ENCODE data around the gene APBB1IP.

DNA sequence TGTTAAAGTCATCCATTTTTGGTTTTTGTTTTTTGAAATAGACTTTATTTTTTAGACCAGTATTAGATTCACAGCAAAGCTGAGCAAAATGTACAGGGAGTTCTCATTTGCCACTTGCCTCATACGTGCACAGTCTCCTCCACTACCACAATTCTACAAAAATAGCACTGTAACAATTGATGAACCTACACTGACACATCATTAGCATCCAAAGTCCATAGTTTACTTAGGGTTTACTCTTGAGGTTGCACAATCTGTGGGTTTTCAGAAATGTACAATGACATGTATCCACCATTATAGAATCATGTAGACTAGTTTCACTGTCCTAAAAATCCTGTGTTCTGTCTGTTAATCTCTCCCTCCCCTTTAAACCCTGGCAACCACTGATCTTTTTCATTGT is 133.5 kb downstream of the APBB1IP start:
- TF ChIP-seq, protein P1, sequence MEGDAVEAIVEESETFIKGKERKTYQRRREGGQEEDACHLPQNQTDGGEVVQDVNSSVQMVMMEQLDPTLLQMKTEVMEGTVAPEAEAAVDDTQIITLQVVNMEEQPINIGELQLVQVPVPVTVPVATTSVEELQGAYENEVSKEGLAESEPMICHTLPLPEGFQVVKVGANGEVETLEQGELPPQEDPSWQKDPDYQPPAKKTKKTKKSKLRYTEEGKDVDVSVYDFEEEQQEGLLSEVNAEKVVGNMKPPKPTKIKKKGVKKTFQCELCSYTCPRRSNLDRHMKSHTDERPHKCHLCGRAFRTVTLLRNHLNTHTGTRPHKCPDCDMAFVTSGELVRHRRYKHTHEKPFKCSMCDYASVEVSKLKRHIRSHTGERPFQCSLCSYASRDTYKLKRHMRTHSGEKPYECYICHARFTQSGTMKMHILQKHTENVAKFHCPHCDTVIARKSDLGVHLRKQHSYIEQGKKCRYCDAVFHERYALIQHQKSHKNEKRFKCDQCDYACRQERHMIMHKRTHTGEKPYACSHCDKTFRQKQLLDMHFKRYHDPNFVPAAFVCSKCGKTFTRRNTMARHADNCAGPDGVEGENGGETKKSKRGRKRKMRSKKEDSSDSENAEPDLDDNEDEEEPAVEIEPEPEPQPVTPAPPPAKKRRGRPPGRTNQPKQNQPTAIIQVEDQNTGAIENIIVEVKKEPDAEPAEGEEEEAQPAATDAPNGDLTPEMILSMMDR (IDR thresholded peaks at IDR 0.05): no peak
- TF ChIP-seq POLR2A (IDR thresholded peaks at IDR 0.05; ENCODE audit: low read depth) (no peak), EP300 (IDR thresholded peaks at IDR 0.05) (no peak), POLR2AphosphoS5 (IDR thresholded peaks at IDR 0.05) (no peak)

Data from esophagus muscularis mucosa (tissue), 4 donors.